D721Med (cell line): ENCODE results near the gene ZC3H8.

ENCODE experiments used
- DNase-seq: peaks from one replicate; pipeline ENCODE4 v3.0.0; 2011; ENCODE audit warnings: low spot score; ENCODE audit not compliant: insufficient read length
- FAIRE-seq: peaks from 2 replicates; lab custom pipeline; 2011; peaks lifted over from hg19 to GRCh38; lab: Jason Lieb, UNC
- TF ChIP-seq, protein P1 (sequence below): IDR thresholded peaks from 2 replicates; pipeline ENCODE4 v1.5.1; 2012; ENCODE audit warnings: mild to moderate bottlenecking, control low read depth; ENCODE audit not compliant: insufficient read depth; ENCODE audit errors: missing control alignments

ZC3H8 gene

DNA sequence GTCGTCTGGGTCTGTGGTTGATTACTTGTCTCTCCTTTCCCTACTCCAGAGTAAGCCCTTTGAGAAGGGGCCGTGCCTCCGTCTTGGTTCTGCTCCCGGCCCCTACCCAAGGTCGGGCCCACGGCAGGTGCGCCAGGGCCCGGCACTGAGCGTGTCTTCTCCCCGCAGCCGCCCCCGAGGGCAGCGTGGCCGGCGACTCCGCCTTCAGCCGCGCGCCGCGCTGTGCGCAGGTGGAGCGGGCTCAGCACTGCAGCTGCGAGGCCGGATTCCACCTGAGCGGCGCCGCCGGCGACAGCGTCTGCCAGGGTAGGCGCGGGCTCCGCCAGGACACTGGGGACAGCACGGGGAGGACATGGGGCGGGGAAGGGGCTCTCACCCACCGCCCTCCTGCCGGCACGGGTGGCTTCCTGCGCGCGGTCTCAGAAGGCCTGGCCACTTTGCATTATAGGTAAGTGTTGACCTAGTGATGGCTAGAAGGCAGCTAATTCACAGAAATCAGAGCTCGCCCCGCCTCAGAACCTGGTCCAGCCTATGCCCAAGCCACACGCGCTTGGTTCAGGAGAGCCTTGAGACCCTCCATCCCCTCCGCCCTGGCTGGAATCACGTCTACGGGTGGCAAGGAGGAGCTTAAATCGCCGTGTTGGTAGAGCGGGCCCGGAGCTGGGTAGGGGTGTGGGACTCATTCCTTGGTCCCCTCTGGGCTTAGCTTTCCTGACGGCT is 73.1 kb downstream of the ZC3H8 start:
- no peak for FAIRE-seq
- no peak for DNase-seq
- TF ChIP-seq, protein P1, sequence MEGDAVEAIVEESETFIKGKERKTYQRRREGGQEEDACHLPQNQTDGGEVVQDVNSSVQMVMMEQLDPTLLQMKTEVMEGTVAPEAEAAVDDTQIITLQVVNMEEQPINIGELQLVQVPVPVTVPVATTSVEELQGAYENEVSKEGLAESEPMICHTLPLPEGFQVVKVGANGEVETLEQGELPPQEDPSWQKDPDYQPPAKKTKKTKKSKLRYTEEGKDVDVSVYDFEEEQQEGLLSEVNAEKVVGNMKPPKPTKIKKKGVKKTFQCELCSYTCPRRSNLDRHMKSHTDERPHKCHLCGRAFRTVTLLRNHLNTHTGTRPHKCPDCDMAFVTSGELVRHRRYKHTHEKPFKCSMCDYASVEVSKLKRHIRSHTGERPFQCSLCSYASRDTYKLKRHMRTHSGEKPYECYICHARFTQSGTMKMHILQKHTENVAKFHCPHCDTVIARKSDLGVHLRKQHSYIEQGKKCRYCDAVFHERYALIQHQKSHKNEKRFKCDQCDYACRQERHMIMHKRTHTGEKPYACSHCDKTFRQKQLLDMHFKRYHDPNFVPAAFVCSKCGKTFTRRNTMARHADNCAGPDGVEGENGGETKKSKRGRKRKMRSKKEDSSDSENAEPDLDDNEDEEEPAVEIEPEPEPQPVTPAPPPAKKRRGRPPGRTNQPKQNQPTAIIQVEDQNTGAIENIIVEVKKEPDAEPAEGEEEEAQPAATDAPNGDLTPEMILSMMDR, result no peak

DNA sequence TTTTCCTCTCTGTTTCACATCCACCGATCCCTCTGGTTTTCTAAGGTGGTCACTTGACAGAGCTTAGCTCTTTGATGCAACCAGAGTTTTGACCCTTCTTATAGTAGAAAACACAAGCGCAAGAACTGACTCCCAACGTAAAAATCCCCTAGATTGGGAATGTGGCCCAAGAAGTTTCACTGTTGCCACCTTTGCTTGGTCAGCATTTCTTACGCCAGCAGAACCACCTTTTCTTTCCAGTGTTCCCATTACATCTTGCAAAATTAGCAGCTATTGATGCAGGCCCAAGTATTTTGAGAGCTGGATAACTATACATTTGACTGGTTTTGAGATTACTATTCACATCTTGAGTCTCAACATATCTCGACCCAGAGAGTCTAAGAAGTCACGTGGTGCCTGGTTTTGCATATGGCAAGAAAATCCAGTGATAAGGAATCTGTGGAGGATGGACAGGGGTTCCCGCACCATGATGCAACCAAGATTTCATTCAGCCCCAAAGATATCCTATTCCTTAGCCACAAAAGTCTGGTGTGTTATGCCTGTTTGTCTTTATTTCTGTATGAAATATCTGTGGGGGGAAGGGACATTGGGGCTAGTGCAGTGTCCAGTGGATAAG is 78.8 kb downstream of the ZC3H8 start:
- DNase-seq (no peak), FAIRE-seq (no peak)
- TF ChIP-seq, protein P1, result no peak

DNA sequence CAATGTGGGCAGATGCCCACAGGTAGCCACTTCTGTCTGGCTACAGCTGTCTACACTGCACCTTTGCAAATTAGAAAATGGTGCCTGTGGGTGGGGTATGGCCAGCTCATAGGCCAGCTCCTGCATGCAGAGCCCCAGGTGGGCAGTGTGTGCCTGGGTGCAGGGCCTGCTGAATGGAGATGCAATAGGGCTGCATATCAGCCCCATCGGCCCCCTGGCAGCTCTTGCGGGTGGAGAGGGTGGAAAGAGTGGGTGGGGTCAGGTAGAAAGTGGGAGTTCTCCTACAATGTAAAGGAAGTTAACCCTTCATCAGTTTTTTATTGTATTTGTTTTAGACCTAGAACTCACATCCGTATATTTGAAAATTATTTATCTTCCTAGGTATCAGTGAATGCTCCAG is 79.5 kb downstream of the ZC3H8 start:
- DNase-seq (no peak), FAIRE-seq (no peak)
- TF ChIP-seq, protein P1, result no peak

DNA sequence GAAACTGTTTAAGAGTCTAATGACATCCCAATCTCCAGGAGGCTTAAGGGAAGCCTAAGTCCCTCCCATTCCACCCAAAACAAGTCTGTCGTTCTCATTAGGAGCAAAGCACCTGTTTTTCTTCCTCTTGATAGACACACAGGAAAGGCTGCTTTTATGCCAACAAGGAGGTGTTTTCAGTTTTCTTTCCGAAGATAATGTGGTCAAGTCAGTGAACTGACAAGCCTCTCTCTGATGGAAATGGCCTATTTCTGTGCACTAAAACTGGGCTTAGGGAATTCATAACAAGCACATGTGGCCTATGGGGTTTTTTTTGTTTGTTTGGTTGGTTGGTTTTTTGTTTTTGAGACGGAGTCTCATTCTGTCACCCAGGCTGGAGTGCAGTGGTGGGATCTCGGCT is 80.5 kb downstream of the ZC3H8 start:
- TF ChIP-seq, protein P1, result no peak
- DNase-seq, result no peak
- no peak for FAIRE-seq

DNA sequence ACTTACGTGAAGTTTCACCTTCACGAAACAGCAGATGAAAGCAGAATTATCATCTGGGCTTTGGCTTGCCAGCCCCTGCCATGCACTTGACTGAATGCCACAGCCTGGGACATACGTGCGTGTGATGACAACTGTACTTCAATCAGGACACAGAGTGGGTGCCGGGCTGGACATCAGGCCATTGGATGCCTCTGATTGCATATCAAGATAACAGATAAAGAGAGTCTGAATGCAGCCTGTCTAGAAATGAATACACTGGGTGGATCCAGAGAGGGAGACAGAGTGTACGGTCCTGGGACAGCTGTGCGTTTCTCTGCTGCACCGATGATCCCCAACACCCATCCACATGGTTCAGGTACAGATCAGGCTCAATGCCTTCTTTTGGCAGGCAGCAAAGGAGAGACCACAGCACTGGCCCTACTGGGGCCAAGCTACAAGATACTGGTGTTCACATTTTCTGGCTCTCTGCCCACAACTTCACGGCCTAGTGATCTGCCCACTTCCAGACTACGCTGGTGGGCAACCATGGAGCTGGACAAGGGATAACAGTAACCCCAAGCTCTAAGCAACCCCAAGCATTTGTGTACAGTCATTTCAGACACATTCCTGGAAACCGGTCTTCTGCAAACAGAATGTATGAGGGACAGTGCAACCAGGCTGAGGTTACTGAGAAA is 81.1 kb downstream of the ZC3H8 start:
- TF ChIP-seq, protein P1, result no peak
- DNase-seq, result no peak
- no peak for FAIRE-seq

DNA sequence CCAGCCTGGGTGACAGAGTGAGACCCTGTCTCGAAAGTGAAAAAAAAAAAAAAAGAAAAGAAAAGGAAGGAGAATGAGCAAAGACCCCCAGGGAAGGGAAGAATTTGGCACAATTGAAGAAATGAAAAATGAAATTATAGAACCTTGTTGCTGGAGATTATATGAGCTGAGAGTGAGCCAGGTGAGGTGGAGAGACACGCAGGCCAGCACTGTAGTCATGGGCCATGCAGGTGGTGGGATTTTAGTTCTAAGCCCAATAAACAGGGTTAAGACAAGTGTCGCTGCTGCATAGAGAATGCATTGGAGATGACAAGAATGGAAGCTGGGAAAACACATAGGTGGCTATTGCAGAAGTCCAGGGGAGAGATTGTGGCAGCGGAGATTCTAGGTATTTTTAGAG is 84.3 kb downstream of the ZC3H8 start:
- DNase-seq (no peak), FAIRE-seq (no peak)
- TF ChIP-seq, protein P1, result no peak
